Islet of Langerhans (tissue), 1 donor: ENCODE data around the gene PEX11G.

Experiments used
- FAIRE-seq: peaks from one replicate; lab custom pipeline; 2011; peaks lifted over from hg19 to GRCh38; lab: Jason Lieb, UNC

PEX11G gene

DNA sequence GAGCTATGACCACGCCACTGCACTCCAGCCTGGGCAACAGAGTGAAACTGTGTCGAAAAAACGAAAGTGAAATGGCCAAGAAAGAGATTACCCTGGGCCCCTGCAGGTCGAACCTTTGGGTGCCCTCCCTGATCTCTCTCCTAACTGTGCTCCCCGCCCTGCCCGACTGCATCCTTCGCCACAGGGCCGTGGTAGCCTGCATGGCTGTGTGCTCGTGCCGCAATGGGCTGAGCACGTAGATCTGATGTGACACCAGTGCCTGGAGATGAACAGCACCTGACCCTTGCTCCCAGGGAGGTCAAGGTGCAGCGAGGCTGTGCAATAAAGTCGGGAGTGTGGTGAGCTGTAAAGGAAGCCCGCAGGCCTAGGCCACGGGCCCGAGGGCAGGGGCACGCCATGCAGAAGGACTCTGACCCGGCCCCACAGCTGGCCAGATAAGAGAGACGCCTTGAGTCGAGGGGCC lies 60.2 kb downstream of the PEX11G start:
- FAIRE-seq, result no peak

DNA sequence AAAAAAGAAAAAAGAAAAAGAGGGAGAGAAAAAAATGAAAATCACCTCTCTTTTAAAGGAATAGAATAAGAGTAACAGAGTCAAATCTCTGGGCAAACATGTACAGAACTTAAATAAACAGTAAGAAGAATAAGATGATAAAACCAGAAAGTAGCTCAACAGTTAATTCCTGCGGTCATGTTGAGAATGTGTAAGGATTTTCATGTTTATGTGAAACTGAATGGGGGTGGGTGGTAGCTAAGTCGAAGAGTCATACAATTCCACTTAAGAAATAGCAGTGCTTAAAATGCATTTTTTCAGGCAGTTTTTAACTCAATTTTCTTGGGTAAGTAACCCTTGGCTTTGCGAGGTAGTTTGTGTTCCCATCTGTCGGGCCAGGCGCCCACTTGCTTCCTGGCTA lies 60.9 kb downstream of the PEX11G start:
- FAIRE-seq, result no peak

DNA sequence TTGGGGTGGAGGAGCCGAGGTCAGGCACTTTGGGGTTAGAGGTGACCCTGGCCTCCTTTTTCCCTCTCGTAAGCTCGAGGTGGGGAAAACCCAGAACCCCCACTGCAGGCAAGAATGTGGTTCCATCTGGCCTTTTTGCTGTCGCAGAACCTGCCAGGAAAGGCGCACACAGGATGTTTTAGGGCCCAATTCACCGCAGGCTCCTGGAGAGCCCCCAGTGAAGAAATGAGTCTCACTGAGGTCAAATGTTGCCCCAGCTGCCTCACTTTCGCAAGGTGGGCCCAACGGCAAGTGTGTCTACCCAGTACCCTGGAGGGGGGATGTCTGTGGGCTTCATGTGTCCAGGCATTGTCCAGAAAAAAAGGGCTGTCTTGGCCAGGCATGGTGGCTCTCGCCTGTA lies 61.8 kb downstream of the PEX11G start:
- no peak for FAIRE-seq
